HG03280 (cell line): ENCODE data around the gene OR10A3.

Source experiments
- ATAC-seq: cut with Tn5 transposase; IDR thresholded peaks from one replicate; pipeline ENCODE4 v1.9.1; 2021; ENCODE audit warnings: mild to moderate bottlenecking, moderate library complexity; ENCODE audit not compliant: unreplicated experiment

OR10A3 gene

GRCh38 chr11:7892840-7893254 is 48.7 kb downstream of the OR10A3 start:
- ATAC-seq = peak; percentile 61

- ATAC-seq = peak; percentile 48
Observed at GRCh38 chr11:7892059-7892699, 49.3 kb downstream of the OR10A3 start.

GRCh38 chr11:7890417-7891172 is 50.9 kb downstream of the OR10A3 start:
- ATAC-seq = no peak

GRCh38 chr11:7889985-7890384 is 51.5 kb downstream of the OR10A3 start:
- no peak for ATAC-seq
